Measurements from ENCODE around the gene UBE3D. TPM values are rescaled to one million over a fixed set of nuclear protein-coding genes. Genes with fewer than 3 reads are reported as not detected.

The UBE3D gene
- total and polyA plus RNA-seq, 2 donors (not counting 1 experiment from before 2014, with no cell fraction given), result 3.3 to 11.5 TPM

GRCh38 chr6:82987951-82988350 is 77.7 kb downstream of the UBE3D start:
- Histone ChIP-seq H3K27ac (ENCODE audit: low read length in 2 of 2) (no peak overlapping the region), H3K4me2 (replicated peaks; ENCODE audit: low read depth, low read length, poor library complexity, severe bottlenecking) (no peak overlapping the region), H3K4me3 (ENCODE audit: control extremely low read depth in 1 of 5, extremely low read depth in 1 of 5, insufficient read depth in 1 of 5, low read depth in 2 of 5, low read length in 4 of 5) (no peak overlapping the region), H3K79me2 (ENCODE audit: control insufficient read depth, insufficient read depth, low read length) (no peaks in the 10 kb centered on the region), H3K4me1 (ENCODE audit: control insufficient read depth in 2 of 2, insufficient read depth in 2 of 2, low read length in 2 of 2) (no peaks in the 10 kb centered on the region), H3K27me3 (replicated peaks in 1 of 4; ENCODE audit: control extremely low read depth in 1 of 4, control insufficient read depth in 3 of 4, insufficient read depth in 4 of 4, low read length in 3 of 4) (no peaks in the 10 kb centered on the region), H4K20me1 (ENCODE audit: control insufficient read depth, insufficient read depth, low read length, poor library complexity, severe bottlenecking) (no peaks in the 10 kb centered on the region), H2AFZ (ENCODE audit: insufficient read depth, low read depth, low read length, poor library complexity, severe bottlenecking) (no peak overlapping the region), H3K36me3 (replicated peaks in 1 of 2; ENCODE audit: control extremely low read depth in 1 of 2, control insufficient read depth in 1 of 2, extremely low read depth in 1 of 2, insufficient read depth in 2 of 2, low read length in 1 of 2) (no peaks in the 10 kb centered on the region), H3K9ac (ENCODE audit: low read length) (no peak overlapping the region), H3K9me3 (ENCODE audit: control extremely low read depth in 1 of 3, control insufficient read depth in 2 of 3, insufficient read depth in 1 of 3, low read length in 2 of 3) (no peaks in the 10 kb centered on the region)
- no peak for ATAC-seq (ENCODE audit: low read depth)
- intact Hi-C loops (cut with micrococcal nuclease), result no loop called here
- Mint-ChIP-seq H3K4me1 (no peaks in the 10 kb centered on the region), H3K27ac (no peak overlapping the region), H3K27me3 (no peaks in the 10 kb centered on the region), H3K9me3 (ENCODE audit: insufficient read depth) (no peaks in the 10 kb centered on the region), H3K4me3 (no peak overlapping the region)
- no CpG with 5 or more reads among the region's 3 CpGs for WGBS (ENCODE audit: insufficient coverage)
- DNase-seq, result no peak
- TF ChIP-seq EZH2 (IDR thresholded peaks at IDR 0.05; ENCODE audit: borderline replicate concordance, insufficient read depth, low read depth, low read length, poor library complexity, severe bottlenecking) (no peak), CTCF (IDR thresholded peaks at IDR 0.05) (no peak)
- CTCF ChIA-PET, result no interaction called here
- POLR2A ChIA-PET, result no interaction called here

- intact Hi-C loops (cut with micrococcal nuclease), result no loop called here
- H3K4me1 Mint-ChIP-seq, result no peaks in the 10 kb centered on the region
Measured at GRCh38 chr6:82987416-82987815, 78.2 kb downstream of the UBE3D start.

More at GRCh38 chr6:82987416-82987815, 78.2 kb downstream of the UBE3D start:
- Histone ChIP-seq H3K4me3 (ENCODE audit: control extremely low read depth in 1 of 5, extremely low read depth in 1 of 5, insufficient read depth in 1 of 5, low read depth in 2 of 5, low read length in 4 of 5) (no peak overlapping the region), H3K27me3 (replicated peaks in 1 of 4; ENCODE audit: control extremely low read depth in 1 of 4, control insufficient read depth in 3 of 4, insufficient read depth in 4 of 4, low read length in 3 of 4) (no peaks in the 10 kb centered on the region), H3K9ac (ENCODE audit: low read length) (no peak overlapping the region), H2AFZ (ENCODE audit: insufficient read depth, low read depth, low read length, poor library complexity, severe bottlenecking) (no peak overlapping the region), H3K9me3 (ENCODE audit: control extremely low read depth in 1 of 3, control insufficient read depth in 2 of 3, insufficient read depth in 1 of 3, low read length in 2 of 3) (no peaks in the 10 kb centered on the region), H3K27ac (ENCODE audit: low read length in 2 of 2) (no peak overlapping the region), H3K36me3 (replicated peaks in 1 of 2; ENCODE audit: control extremely low read depth in 1 of 2, control insufficient read depth in 1 of 2, extremely low read depth in 1 of 2, insufficient read depth in 2 of 2, low read length in 1 of 2) (no peaks in the 10 kb centered on the region), H3K79me2 (ENCODE audit: control insufficient read depth, insufficient read depth, low read length) (no peaks in the 10 kb centered on the region), H4K20me1 (ENCODE audit: control insufficient read depth, insufficient read depth, low read length, poor library complexity, severe bottlenecking) (no peaks in the 10 kb centered on the region), H3K4me2 (replicated peaks; ENCODE audit: low read depth, low read length, poor library complexity, severe bottlenecking) (no peak overlapping the region), H3K4me1 (ENCODE audit: control insufficient read depth in 2 of 2, insufficient read depth in 2 of 2, low read length in 2 of 2) (no peaks in the 10 kb centered on the region)
- H3K9me3 Mint-ChIP-seq (ENCODE audit: insufficient read depth), result no peaks in the 10 kb centered on the region
- H3K4me3 Mint-ChIP-seq, result no peak overlapping the region
- TF ChIP-seq CTCF (IDR thresholded peaks at IDR 0.05), result no peak
- TF ChIP-seq EZH2 (IDR thresholded peaks at IDR 0.05; ENCODE audit: borderline replicate concordance, insufficient read depth, low read depth, low read length, poor library complexity, severe bottlenecking), result no peak
- ChIA-PET CTCF (no interaction called here), POLR2A (no interaction called here)
- ATAC-seq (ENCODE audit: low read depth) (no peak), DNase-seq (no peak)
- no CpG with 5 or more reads among the region's 2 CpGs for WGBS (ENCODE audit: insufficient coverage)
- H3K27ac Mint-ChIP-seq, result no peak overlapping the region
- H3K27me3 Mint-ChIP-seq, result no peaks in the 10 kb centered on the region

All from B cell (primary cell).